Stimulated activated CD8-positive, alpha-beta memory T cell treated with anti-CD3 and anti-CD28 coated beads, Interleukin-7, amount 100 ng/mL, for 1 hour (primary cell): ENCODE results near the gene PRSS56.

Experiments used
- DNase-seq, 2 donors: peaks; one replicate each; pipeline ENCODE4 v3.0.0-alpha.2; 2020; ENCODE audit warnings: low read depth in 2 of 2

PRSS56 gene

DNA sequence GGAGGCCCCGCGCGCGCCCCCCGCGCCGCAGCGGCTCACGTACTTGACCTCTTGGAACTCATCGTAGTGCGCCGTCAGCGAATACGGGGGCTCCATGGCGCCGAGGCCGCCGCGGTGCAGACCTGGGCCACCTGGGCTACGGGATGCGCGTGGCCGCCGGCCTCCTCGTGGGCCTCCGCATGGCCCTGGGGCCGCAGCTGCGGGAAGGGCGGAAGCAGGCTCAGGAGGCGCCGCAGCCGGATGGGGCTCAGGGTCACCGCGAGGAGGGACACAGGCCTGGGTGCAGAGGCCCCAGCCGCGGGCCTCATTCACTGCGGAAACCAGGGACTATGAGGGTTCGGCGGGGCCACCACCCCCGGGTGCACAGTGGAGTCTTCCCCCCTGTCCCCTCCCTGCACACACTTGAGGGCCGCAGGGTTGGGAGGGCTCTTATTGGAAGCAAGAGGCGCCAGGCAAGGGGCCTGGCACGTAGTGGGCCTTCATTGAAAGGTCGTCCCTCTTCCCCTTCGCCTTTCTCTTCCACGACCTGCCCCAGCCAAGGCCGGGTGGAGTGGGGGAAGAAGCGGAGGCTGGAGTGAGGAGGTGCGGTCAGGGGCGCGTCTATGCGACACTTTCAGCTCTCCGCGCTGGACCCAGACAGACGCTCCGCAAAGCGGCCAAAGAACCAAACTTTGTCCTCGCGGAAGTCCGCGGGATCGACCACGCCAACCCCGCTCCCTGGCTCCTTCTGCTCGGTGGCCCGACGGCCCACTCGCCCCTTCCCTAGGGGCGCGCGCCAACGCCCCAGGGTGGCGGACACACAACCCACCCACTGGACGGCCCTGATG lies 33.4 kb upstream of the PRSS56 start:
- DNase-seq: no peak

DNA sequence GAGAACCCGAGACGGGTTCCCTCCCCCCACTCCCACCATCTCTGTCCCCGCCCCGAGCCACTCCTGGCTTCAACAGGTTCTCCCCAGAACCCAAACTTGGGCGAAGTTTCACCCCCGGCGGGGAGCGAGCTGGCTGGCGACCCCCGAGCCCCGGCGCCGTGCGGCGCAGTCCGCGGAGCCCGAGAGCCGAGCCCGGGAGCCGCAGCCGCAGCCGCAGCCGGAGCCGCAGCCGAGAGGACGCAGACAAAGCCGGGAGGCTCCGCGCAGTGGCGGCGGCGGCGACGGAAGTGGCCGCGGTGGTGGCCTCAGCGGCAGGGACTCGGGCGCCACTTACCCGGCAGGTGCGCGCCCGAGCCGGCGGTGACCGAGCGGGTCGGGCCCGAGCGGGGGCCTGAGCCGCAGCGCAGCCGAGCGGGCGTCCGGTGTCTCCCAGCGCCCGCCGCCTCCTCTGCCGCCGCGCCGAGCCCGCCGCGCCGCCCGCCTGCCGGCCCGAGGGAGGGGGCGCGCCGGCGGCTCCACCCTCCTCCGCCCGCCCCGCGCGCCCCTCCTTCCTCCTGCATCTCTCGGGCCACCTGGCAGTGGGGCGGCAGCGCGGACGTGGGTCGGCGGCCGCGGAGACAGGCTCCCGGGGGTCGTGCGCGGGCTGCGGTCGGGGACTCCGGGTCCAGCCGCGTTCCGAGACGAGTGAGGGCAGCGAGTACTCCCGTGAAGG lies 32.6 kb upstream of the PRSS56 start, which contains the start of gene ECEL1:
Gene ECEL1 (minus strand): TSS at position 450 of the 712 bp plus-strand sequence. CDS start 1,181 bp downstream, outside the sequence.
- no peak for DNase-seq

DNA sequence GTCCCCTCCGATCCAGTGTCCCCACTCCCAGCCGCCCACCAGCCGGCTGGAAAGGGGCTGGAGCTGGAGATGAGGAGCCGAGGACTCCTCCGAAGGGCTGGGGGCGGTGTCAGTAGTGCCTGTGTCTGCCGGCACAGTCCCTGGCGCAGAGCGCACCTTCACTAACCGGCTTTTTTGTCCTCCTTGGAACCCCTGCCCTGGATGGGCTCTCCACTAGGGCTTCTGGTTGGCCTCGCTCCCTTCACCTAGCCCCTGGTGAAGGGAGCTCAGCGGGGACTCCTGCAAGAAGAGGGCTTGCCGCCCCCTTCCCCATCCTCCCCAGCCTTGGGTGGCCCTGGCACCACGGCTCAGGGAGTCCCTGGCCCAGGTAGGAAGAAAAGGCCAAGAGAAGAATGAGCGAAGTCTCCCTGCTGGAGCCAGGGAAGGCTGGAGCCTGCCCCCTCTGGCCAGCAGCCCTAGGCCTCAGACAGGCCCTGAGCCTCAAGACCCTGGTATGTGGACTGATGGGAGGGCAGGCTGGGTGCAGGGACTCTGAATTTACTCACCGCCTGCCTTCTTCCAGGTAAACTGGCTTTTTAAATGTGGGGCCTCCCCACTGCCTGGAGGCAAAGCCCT lies 32.0 kb upstream of the PRSS56 start:
- DNase-seq: no peak

DNA sequence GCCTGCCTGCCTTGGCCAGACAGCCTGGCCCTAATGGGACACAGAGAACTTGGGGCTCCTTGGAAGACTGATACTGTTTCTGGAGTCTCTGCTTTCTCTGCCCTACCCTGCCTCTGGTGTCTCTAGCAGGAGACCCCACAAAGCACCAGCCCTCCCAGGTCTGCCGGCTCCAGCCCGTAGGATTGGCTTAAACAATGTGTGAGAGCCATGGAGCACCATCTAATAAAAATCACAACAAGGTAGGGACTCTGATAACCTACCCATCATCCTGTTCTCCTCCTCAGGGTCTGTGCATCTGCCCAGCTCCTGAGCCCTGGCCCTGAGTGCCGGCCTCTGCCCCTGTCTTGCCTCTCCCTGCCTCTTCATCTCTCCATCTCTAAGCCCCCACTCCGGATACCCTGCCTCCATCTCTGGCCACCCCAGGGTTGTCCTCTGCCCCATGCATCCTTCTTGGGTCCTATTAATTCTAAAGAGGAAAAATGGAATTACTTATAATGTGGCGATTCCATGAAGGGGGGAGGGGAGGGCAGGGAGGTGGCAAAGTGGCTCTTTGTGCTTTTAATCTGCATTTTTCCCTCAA lies 31.4 kb upstream of the PRSS56 start:
- no peak for DNase-seq

DNA sequence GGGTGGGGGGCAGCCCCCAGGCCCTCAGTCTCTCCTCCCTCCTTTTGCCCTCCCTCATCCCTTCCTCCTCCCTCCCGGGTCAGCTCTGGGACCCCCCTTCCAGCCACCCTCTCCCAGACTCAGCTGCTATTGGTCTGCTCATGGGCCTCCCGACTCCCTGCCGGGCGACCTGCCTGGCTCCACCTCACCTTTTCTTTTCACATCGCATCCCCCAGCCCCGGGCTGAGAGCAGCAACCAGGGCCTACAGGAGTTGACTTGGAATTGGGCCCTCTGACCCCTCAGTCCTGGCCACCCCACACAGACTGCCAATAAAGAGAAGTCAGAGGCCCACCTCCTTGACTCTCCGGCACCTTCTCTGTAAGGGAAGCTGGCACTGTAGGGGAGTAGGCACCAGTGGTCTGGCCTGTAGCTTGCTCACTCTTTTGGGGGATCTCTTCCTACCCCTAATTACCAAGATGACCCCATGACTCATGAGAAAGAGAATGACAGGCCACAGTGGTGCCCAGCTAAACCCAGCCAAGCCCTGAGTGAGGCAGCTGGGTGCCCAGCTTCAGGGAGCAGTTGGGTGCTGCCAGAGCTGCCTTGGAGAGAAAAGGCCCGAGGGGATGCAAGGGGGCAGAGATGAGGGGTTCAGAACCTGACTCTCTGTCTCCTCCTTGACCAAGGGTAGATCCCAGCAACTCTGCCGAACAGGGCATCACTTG lies 30.5 kb upstream of the PRSS56 start:
- DNase-seq: no peak

DNA sequence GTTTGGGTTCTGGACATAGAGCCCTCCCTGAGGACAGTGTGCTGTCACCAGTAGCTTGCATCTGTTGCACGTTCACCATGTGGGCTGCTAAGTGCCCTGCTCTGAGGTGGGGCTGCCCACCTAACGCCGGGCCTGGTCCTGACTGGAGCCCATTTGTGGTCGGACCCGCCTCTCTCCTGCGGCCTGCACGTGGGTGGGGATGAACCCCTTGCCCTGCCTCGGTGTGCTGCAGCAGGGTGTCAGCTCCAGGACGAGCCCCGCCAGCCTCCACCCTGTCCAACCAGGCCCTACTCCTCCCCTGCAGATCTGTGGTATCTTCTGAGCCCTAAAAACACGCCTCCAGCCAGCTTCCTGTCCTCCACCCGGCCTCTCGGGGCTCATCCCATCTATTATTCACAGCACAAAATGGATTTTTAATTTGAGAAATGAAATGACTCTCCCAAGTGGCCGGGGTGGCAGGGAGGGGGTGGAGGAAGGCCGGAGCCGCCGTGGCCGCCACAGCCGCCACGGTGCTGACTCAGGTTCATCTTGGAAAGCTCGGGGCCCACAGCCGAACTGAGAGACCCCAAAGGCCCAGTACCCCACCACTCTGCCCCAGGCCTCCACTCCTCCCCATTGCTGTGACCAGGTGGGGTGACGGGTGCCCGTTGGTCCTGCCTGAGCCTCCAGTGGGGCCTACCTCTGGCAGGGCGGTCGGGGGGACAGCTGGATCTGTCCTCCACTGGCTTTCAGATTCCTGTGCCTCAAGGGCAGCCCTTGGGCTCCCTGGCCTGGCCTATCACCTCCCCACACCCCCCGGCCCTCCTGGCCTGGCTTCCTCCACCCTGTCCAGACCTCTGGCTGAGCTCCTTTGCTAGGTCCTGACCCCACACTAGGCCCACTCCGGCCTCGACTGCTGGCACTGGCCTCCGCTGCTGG lies 29.7 kb upstream of the PRSS56 start:
- no peak for DNase-seq

DNA sequence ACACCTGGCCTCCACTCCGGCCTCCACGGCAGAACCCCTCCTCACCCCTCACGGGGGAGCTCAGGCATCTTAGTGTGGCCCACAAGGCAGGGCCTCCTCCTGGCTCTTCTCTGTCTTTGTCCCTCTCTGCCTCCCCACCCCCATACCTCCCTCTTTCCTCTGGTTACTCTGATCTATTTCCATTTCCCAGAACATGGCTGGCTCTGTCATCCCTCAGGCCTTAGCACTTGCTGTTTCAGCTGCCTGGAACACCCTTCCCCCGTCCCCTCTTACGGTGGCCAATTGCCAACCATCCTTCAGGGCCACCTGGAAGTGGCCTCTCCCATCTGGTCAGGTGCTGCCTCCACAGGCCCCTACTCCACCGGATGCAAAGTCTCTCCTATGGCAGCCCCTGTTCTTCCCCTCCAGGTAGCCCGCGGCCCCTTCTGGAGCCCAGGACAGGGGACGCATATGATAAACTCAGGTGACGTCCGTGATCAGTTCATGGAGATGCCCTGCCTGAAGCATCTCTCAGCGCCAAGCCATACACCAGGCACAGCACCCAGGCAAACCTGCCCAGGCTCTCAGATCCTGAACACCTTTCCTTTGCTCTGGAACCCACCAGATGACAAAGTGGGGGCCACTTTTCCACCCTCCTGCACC lies 28.9 kb upstream of the PRSS56 start:
- no peak for DNase-seq

DNA sequence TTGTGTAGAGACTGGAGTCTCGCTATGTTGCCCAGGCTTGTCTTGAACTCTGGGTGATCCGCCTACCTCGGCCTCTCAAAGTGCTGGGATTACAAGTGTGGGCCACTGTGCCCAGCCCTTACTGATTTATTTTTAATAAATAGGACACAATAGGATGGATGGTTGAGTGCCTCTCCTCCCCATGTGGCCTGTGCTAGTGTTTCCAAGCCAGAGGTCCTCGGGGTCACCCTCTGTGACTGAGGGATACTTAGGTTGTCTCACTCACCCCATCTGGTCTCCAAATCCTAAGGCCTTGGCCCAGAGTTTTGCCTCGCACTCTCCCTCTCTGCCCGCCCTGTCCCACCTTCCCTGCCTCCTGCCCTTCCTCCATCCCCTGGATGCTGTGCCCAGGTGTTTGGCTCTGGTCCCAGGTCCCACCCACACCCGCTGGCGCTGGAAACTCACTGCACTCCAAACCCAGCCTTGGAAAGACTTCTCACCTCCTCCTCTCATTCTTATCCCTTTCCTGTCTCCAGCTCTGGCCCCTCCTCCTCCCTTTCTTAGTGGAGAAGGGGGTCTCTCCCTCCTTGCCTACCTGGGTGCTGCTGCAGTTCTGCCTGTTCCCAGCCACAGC lies 27.8 kb upstream of the PRSS56 start:
- DNase-seq: no peak

DNA sequence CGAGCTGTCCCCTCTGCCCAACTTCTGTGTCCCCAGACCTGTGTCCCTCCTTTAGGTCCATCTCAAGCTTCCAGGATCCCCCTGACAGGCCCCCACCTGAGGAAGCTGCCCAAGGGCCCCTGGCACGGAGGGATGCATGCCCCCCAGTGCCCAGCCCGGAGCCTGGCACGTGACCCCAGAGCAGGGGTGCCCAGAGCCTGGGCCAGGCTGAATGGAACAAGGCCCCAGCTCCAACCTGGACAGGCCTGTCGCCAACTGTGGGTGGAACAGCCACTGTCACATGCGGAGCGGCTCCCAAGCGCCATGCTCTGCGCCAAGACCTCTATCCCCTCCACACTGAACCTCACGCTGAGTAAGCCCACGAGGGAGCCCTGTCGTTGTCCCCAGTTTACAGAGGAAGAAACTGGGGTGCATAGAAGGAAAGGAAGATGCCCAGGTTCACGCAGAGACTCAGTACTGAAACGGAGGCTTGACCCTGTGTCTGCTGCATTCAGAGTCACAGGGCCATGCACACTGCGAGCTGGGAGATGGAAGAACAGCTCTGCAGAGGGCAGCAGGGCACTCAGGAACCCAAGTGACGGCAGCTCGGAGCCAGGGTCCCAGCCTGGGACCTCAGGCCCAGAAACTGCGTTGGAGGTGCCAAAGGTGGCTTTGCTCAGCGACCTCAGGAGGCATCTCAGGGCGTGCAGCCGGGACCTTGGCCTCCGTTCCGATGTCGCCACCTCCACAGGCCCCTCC lies 27.1 kb upstream of the PRSS56 start:
- DNase-seq: no peak

DNA sequence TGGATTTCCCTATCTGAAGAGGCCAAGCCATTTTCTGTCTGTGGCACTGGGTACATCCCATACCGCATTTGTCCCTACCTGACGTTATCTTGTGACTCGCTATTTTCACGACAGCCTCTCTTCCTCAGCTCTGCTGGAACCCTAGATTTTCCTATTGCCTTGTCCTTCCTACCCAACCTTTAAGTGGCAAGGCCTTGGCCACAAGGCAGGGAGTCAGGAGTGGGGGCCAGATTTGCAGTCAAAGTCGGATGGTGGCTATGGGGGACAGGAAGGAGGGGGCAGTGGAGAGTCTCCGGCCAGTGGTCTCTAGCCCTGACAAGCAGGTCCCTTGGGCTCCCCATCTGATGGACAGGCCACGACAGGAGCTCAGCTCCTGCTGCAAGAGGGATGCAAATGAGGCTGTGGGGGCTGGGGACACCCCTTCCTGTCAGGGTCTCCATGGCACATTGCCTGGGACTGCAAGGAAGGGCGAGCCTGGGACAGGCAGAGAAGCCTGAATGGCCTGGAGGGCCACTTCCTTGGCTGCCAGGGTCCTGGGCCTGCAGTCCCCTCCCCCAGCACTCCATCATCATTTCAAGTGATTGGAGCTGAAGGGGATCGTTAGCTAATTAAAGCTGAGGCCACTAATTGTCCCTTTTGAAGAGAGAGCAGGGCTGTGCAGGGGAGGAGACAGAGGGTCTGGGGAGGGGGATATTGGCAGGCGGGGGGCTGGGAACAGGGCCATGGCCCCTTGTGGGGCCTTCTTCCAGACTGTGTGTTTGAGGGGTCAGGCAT lies 26.3 kb upstream of the PRSS56 start:
- DNase-seq: no peak

DNA sequence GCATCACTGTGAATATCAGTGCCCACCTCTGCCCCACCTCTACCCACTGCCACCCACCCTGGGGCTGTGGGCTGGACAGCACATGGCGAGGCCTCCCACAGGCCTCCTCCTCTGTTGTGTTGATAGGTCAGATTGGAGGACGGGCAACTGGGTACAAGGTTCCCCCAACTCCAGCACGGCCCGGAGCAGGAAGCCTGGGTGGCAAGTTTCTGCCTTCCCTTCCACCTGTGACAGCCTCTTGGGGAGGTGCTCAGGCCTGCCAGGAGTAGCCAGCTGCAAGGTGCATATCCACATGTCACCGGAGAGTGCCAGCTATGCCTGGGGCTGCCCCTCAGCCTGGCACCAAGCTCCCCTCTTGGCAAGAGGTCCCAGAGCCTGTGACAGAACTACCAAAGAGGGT lies 25.6 kb upstream of the PRSS56 start:
- no peak for DNase-seq

DNA sequence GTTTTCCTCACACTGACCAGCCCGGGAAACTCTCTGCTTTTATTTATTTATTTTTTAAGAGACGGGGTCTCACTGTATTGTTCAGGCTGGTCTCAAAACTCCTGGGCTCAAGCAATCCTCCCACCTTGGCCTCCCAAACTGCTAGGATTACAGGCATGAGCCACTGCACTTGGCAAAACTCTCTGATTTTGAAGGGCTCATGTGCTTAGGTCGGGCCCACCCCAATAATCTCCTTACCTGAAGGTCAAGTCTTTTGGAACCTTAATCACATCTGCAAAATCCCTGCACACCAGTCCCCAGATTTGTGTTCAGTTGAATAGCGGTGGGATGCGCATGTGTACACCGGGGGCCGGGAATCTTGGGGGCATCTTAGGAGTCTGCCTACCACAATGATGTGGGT lies 24.9 kb upstream of the PRSS56 start:
- DNase-seq: no peak

DNA sequence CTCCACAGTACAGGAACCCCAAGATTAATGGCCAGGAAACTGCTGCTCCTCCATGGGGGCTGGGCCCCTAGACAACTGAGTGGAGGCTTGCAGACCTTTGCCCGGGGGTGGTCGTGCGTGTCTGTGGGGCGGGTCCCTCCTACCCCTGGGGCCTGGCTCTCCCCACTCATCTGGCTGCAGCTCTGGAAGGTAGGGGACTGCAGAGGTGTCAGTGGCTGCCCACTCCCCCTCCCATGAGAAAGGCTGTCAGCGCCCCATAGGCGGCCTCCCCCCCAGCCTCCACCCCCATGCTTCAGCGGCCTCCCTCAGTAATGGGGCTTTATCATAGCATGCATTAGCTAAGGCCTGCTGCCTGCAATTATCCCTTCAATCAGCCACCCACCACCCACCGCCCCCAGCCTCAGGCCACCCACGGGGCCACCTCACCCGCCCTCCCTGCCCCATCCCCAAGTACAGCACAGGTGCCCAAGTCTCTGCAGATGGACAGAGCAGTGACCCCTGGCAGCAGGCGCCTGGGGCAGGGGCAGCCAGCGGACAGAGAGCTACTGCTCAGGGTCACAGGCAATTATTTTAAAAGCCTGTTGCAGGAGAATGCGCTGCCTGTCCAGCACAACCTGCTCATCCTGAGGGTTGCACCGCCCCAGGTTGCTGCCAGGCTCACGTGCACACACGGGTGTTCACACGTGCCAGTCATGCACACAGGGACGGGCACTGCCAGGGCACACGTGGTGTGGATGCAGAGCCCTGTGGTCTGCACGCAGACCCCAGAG lies 23.5 kb upstream of the PRSS56 start:
- no peak for DNase-seq

DNA sequence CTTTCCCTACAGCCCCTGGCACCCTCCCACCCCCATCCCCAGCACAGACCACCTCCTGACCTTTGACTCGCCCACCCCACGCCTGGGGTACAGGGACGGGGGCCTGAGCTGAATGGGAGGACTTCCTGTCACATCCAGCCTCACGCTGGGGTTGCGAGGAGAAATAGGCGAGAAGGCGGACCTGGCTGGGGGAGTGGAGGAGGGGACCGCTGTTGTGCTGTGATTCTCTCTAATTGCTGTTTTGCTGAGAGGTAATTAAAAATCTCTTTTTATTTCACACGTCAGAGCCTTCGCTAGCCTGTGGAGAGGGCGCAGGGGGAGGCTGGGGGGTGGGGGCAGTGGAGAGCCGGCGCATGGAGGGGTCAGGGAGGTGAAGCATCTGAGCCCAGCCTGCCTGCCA lies 22.8 kb upstream of the PRSS56 start:
- no peak for DNase-seq

DNA sequence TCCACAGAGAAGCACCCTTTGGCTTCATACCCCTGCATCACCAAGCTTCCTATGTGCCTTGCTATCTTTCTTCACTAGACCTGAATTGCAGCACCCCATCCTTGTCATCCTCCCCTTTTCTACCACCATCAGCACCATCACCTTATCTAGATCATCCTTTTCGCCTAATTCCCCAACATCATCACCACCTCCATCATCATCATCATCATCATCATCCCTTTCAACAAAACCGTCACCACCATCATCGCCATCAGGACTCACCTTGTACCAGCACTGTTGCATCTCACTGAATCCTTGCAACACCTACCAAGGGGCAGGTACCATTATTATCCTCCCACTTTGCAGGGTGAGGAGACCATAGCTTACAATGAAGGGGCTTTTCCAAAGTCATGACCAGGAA lies 21.7 kb upstream of the PRSS56 start:
- DNase-seq: no peak

DNA sequence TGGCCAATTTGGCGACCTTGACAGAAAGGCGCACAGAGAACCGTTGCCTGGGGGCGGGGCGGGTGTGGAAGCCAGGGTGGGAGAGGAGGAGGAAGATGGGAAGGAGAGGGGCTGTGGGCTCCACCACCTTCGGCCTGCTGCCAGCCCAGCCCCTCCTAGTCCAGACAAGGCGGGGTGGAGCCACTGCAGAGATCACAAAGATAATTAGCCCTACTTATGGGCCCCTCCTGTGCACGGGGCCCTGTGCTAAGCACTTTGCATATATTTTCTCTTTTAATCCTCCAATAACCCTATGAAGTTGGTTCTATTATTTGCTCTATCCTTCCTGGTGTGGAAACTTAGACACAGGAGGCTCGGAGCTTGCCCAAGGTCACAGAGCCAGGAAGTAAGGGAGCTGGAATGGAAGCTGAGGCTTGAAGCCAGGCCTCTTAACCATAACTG lies 18.8 kb upstream of the PRSS56 start:
- no peak for DNase-seq

DNA sequence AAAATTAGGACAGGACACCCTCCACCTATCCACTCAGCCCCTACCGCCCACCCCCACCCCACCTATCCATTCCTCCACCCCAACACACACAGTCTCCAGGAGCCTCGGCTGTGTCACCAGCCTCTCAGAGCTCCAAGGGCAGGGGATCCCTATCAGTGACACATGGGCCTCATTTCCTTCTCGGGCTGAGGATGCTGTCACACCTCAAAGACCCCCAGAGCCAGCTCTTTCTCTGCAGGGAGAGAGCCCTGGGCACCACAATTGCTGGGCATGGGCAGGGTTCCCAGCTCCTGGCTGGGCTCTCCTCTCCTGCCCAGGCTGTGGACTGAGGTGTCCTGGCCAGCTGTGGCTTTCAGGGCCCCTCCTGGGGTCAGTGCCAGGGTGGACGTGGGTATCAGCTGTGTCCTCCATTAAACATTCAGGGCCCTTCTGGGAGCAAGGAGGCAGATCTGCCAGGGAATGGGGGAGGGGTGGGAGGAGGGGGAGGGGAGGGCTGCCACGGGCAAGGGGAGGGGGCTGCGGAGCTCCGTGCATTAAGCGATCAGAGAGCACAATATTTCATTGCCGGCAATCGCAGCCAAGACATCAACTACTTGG lies 18.3 kb upstream of the PRSS56 start:
- DNase-seq: no peak
